Stimulated activated CD4-positive, alpha-beta T cell treated with anti-CD3 and anti-CD28 coated beads, Interleukin-15, amount 100 ng/mL, for 48 hours (primary cell): ENCODE data around the gene FHIP2A.
"Not testable (repeated sequence)": the region's sequence is repeated elsewhere in the genome, so short reads cannot be mapped to it uniquely, and the experiment has no call there.

ENCODE experiments used
- DNase-seq, 2 donors: peaks; one replicate each; pipeline ENCODE4 v3.0.0-alpha.2; 2020; ENCODE audit warnings: low read depth in 2 of 2

Gene FHIP2A

GRCh38 chr10:114815791-114816190, 5.8 kb upstream of the FHIP2A start:
- no peak for DNase-seq

GRCh38 chr10:114816308-114816707, 5.3 kb upstream of the FHIP2A start:
- DNase-seq = no peak

- DNase-seq = no peak
Measured at GRCh38 chr10:114819322-114819721, 2.3 kb upstream of the FHIP2A start.

- DNase-seq = no peak
Measured at GRCh38 chr10:114821915-114822443, 399 bp downstream of the FHIP2A start.

- DNase-seq = no peak
Measured at GRCh38 chr10:114822444-114823076, 980 bp downstream of the FHIP2A start.

GRCh38 chr10:114823077-114823463, 1.5 kb downstream of the FHIP2A start:
- DNase-seq = no peak

GRCh38 chr10:114824391-114824790, 2.8 kb downstream of the FHIP2A start:
- DNase-seq = no peak

- DNase-seq = no peak
Measured at GRCh38 chr10:114825513-114826253, 4.1 kb downstream of the FHIP2A start.

- no peak for DNase-seq
Measured at GRCh38 chr10:114829160-114829909, 7.8 kb downstream of the FHIP2A start.

GRCh38 chr10:114831186-114831867, 9.7 kb downstream of the FHIP2A start:
- DNase-seq = no peak

- DNase-seq = no peak
Measured at GRCh38 chr10:114837690-114838089, 16.1 kb downstream of the FHIP2A start.

GRCh38 chr10:114839901-114840300, 18.3 kb downstream of the FHIP2A start:
- no peak for DNase-seq

- no peak for DNase-seq
Measured at GRCh38 chr10:114845978-114846693, 24.6 kb downstream of the FHIP2A start.

GRCh38 chr10:114847517-114847916, 25.9 kb downstream of the FHIP2A start:
- not testable (repeated sequence) for DNase-seq

GRCh38 chr10:114849674-114850073, 28.1 kb downstream of the FHIP2A start:
- DNase-seq = no peak

GRCh38 chr10:114850126-114850525, 28.5 kb downstream of the FHIP2A start:
- DNase-seq = no peak

GRCh38 chr10:114851336-114851735, 29.8 kb downstream of the FHIP2A start:
- no peak for DNase-seq

GRCh38 chr10:114852197-114852596, 30.6 kb downstream of the FHIP2A start:
- no peak for DNase-seq

GRCh38 chr10:114854906-114855305, 33.3 kb downstream of the FHIP2A start:
- DNase-seq = no peak

GRCh38 chr10:114855776-114856543, 34.4 kb downstream of the FHIP2A start:
- no peak for DNase-seq
